D721Med (cell line): ENCODE results near the gene CYP2A6.
"Not testable (repeated sequence)": the region's sequence is repeated elsewhere in the genome, so short reads cannot be mapped to it uniquely, and the experiment has no call there.

Experiments
- DNase-seq: peaks from one replicate; pipeline ENCODE4 v3.0.0; 2011; ENCODE audit warnings: low spot score; ENCODE audit not compliant: insufficient read length
- FAIRE-seq: peaks from 2 replicates; lab custom pipeline; 2011; peaks lifted over from hg19 to GRCh38; lab: Jason Lieb, UNC
- CTCF ChIP-seq: IDR thresholded peaks from 2 replicates; pipeline ENCODE4 v1.5.1; 2012; ENCODE audit warnings: mild to moderate bottlenecking, control low read depth; ENCODE audit not compliant: insufficient read depth; ENCODE audit errors: missing control alignments

Gene CYP2A6

DNA sequence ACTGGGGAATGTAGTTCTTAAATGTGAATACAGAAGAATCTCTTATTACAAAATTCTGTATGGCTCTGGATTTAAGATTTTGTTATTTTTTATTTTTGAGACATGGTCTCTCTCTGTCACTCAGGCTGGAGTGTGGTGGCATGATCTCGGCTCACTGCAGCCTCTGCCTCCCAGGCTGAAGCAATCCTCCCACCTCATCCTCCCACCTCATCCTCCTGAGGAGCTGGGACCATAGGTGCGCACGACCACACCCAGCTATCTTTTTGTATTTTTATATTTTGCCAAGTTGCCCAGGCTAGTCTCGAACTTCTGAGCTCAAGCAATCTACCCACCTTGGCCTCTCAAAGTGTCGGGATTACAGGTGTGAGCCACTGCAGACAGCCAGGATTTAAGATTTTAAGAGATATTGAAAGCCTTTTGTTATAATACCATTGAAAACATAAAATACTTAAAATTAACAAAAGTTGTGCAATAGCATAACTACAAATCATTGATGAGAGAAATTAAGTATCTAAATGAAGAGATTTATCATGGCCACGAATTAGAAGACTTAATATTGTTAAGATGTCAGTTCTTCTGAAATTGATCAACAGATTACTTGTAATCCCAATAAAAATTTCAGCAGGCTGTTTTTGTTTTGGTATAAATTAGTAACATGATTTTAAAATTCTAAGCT lies 13.4 kb downstream of the CYP2A6 start:
- FAIRE-seq (no peak), DNase-seq (no peak)
- TF ChIP-seq CTCF: no peak

DNA sequence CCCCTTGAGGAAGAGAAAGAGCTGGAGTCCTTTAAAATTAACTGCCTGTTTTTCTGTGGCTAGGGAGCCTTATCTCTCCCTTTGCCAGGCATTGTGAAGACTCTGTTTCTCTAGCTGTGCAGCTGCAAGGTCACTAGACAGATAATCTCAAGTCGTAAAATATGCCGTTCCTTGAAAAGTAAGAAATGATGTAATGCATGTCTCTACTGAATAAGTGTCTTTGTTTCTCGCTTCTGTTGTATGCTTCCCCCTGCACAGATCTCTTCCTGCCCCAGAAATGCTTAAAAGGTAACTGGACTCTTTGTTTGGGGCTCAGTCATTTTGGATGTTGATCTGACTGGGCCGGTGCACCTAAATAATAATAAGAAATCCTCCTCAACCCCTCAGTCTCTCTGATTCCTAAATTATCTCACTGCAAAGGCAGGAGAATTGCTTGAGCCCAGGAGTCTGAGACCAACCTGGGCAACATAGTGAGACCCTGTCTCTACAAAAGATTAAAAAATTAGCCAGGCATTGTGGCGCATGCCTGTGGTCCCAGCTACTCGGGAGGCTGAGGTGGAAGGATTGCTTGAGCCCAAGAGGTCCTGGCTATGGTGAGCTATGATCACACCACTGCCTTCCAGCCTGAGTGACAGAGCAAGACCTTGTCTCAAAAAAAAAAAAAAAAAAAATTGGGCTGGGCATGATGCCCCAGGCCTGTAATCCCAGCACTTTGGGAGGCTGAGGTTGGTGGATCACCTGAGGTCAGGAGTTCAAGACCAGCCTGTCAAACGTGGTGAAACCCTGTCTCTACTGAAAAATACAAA lies 16.3 kb downstream of the CYP2A6 start:
- not testable (repeated sequence) for FAIRE-seq, DNase-seq

- DNase-seq, FAIRE-seq: not testable (repeated sequence)
Measured at GRCh38 chr19:40832431-40832790, 17.8 kb downstream of the CYP2A6 start.

- no peak for DNase-seq
- no peak for FAIRE-seq
- no peak for TF ChIP-seq CTCF
Measured at GRCh38 chr19:40831502-40832430, 18.5 kb downstream of the CYP2A6 start.

DNA sequence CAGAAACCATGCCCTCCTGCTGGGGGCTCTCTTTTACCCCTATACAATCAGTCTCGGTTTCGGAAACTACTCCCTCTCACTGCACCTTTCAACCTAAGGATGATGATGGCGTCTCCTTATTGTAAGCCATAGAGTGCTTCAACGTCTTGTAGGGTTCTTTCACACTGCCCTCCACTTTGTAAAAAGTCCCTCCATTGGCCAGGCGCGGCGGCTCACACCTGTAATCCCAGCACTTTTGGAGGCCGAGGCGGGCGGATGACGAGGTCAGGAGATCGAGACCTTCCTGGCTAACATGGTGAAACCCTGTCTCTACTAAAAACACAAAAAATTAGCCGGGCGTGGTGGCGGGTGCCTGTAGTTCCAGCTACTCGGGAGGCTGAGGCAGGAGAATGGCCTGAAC lies 19.5 kb downstream of the CYP2A6 start:
- not testable (repeated sequence) for DNase-seq, FAIRE-seq

- DNase-seq: no peak
- FAIRE-seq: no peak
- no peak for TF ChIP-seq CTCF
Measured at GRCh38 chr19:40829205-40829604, 21.0 kb downstream of the CYP2A6 start.

DNA sequence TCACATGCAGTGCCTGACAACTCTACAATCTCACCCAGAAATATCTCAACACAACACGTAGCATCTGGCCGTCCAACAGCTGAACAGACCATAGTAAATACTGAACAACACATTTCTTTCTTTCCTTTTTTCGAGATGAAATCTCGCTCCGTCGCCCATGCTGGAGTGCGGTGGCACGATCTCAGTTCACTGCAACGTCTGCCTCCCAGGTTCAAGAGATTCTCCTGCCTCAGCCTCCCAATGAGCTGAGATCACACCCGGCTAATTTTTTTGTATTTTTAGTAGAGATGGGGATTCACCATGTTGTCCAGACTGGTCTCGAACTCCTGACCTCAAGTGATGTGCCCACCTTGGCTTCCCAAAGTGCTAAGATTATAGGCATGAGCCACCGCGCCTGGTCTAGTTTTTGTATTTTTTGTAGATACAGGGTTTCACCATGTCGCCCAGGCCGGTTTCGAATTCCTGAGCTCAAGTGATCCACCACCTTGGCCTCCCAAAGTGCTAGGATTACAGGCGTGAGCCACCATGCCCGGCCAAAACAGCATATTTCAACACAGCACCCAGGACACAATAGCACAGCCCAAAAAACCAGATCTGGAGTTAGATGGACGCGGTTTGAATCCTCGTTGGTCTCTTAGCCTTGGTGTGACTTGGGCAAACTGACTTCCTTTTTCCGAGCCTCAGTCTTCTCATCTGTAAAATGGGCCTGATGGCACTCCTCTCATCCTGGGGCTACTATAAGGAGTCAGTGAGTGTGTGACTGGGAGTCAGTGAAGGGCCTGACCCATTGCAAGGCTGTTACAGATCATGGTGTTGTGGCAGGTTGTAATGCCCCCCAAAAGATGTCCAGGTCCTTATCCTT lies 22.6 kb downstream of the CYP2A6 start:
- FAIRE-seq: no peak

DNA sequence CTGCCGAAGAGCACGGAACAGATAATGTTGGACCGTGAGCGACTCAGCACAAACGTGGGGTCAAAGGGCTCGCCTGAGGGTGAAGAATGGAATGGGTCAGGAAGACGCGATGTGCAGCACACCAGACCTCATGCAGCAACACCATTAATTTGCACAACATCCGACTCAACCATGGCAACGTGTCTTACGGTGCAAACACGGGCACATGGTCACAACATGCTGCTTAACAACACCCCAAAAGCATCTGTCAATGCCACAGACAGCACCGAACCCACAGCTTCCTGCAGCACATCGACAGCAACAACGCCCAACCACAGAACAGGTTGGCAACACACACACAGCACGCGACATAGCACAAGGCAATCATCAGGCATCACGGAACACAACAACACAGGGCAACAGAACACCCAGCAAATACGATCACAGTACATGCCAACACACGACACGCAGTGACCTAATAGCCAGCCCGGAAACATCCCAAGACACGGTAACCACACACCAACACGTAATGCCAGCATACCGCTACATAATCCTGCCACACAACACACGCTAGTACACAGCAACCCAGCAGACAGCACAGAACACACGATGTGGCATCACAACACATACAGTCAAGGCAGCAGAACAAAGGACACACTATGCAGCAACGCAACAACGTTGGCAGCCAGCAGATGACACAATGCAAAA lies 23.4 kb downstream of the CYP2A6 start:
- FAIRE-seq: not testable (repeated sequence)

More for the DNA sequence above, 22.6 kb downstream of the CYP2A6 start:
- no peak for DNase-seq
- no peak for TF ChIP-seq CTCF

DNA sequence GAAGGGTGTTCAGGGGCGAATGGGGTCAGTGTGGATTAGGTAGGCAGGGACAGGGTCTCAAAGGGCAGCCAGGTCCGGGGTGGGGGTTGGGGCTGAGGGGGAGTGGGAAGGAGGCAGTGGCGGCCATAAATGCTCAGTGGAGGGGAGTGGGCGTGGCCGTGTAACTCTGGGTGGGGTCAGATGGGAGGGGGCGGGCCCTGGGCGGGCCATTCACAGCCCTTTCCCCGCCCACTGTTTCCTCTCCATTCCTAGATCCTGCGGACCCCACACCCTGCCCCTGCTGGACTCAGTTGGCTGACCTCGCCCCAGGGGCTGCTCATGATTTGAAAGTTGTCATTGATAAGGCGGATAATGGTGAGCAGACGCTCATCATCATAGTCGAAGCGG lies 23.9 kb downstream of the CYP2A6 start:
- not testable (repeated sequence) for FAIRE-seq

More for the DNA sequence above, 23.4 kb downstream of the CYP2A6 start:
- not testable (repeated sequence) for DNase-seq

GRCh38 chr19:40825460-40826095 lies 24.7 kb downstream of the CYP2A6 start:
- not testable (repeated sequence) for FAIRE-seq, DNase-seq

More for the DNA sequence above, 23.9 kb downstream of the CYP2A6 start:
- DNase-seq: not testable (repeated sequence)

DNA sequence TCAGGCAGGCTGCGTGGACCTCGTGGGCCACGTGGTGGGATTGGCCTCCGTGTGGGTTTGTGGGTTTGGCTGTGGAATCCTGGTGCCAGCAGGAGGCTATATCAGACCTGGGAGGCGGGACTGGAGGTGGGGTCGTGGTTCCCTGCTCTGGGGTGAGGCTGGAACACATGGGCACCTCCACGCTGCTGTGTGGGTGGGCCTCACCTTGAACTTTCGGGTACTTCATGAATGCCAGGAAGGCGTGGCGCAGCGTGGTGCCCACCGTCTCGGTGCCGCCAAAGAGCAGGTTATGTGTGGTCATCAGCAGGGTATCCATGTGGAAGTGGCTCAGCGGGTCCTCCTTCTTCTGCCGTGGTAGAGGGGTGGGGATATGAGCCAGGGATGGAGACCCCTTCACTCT lies 25.3 kb downstream of the CYP2A6 start:
- not testable (repeated sequence) for FAIRE-seq, DNase-seq
